Measurements from ENCODE around the gene PRX.

GRCh38 chr19:40422748-40423566 is 9.8 kb upstream of the PRX start:
- TF ChIP-seq EZH2 (IDR thresholded peaks at IDR 0.05; ENCODE audit: insufficient read depth, poor library complexity, severe bottlenecking) (no peak), EZH2phosphoT487 (IDR thresholded peaks at IDR 0.05; ENCODE audit: insufficient read depth, low read depth) (no peak)
